Breast epithelium (tissue), 4 donors: Measurements from ENCODE around the gene CPNE5. TPM values are rescaled to one million over a fixed set of nuclear protein-coding genes. Genes with fewer than 3 reads are reported as not detected.

Experiments used
- DNase-seq, 2 donors: peaks; one replicate each; pipeline ENCODE4 v3.0.0-alpha.2; 2019; ENCODE audit warnings: low spot score in 2 of 2
- H3K27ac ChIP-seq, 2 donors: fragments of 200-600 bp; sonication (generic) in 1 of 2; one replicate each; pipeline ENCODE4 v1.5.1; 2016 to 2019; ENCODE audit warnings: mild to moderate bottlenecking in 1 of 2
- H3K27me3 ChIP-seq, 2 donors: fragments of 200-600 bp; sonication (generic) in 1 of 2; one replicate each; pipeline versions ENCODE4 v1.5.1 to v1.6.0; 2017 to 2019; ENCODE audit warnings: control low read depth in 1 of 2, mild to moderate bottlenecking in 1 of 2
- H3K36me3 ChIP-seq: fragments of 200-600 bp; one replicate; pipeline ENCODE4 v1.5.1; 2019
- H3K4me1 ChIP-seq, 2 donors: fragments of 200-600 bp; sonication (generic); one replicate each; pipeline ENCODE4 v1.5.1; 2016 to 2019; ENCODE audit warnings: control low read depth in 1 of 2
- H3K4me3 ChIP-seq, 3 donors: fragments of 200-600 bp; sonication (generic); 1 replicate in 2 of 3; 2 replicates in 1 of 3; pipeline ENCODE4 v1.5.1; 2016 to 2019; ENCODE audit warnings: mild to moderate bottlenecking in 3 of 3, moderate library complexity in 2 of 3
- H3K9me3 ChIP-seq, 2 donors: fragments of 200-600 bp; sonication (generic) in 1 of 2; one replicate each; pipeline ENCODE4 v1.5.1; 2016 to 2019; ENCODE audit warnings: control low read depth in 1 of 2
- POLR2A ChIP-seq: fragments of 450-650 bp; IDR thresholded peaks from one replicate; pipeline ENCODE4 v1.6.1; 2016; ENCODE audit warnings: antibody characterized with exemption, mild to moderate bottlenecking, moderate library complexity
- POLR2AphosphoS5 ChIP-seq, 3 donors: sonication (generic); formaldehyde crosslinking; IDR thresholded peaks; one replicate each; pipeline ENCODE4 v1.6.1; 2017; ENCODE audit warnings: antibody characterized with exemption in 3 of 3
- intact Hi-C: fragments of 100-400 bp; cut with DNase I; formaldehyde crosslinking; loops from one replicate; pipeline ENCODE4 v1.15.1; 2023; ENCODE audit warnings: low total_unique reads
- total RNA-seq, 3 donors: library from RNA; depleted of rRNA; stranded (reverse); fragments of >200 nt; gene quantifications; one replicate each; pipeline ENCODE4 v1.1.0, GENCODE V29; 2016
- TF ChIP-seq, protein P1 (sequence below), 3 donors: fragments of 450-650 bp; IDR thresholded peaks; one replicate each; pipeline ENCODE4 v1.5.1; 2016 to 2017; ENCODE audit warnings: antibody characterized with exemption in 3 of 3, mild to moderate bottlenecking in 3 of 3, moderate library complexity in 3 of 3

The CPNE5 gene
- total RNA-seq, 3 donors from 2014 or later = 0.96 to 5.2 (median 3.7) TPM

DNA sequence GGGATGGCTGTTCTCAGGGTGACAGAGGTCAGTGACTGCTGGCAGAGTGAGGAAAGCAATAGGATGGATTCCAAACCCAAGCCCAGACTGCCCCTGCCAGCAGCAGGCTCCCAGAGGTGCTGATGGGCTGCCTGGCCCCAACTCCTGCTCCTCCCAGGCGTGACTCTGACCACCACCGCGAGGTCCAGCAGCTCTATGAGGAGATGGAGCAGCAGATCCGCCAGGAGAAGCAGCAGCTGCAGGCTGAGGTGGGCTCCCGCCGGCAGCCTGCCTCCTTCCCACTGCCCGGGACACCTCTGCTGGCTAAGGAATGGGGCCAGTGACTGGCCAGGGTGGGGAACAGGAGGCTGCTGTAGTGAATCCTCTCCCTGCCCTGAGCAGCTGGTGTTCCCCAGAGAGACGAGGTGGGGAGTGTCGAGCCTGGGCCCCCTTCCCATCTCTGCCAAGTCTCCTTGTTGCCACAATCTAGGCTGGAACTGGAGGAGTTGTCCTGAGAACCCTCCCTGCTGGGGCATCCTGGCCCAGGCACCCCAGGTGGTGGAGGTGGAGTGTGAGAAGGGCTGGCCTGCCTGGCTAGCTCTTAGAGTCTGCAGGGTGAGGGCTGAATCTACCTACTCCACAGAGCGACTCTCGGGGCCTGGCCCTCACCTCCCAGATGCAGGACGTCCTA lies 121.2 kb downstream of the CPNE5 start:
- TF ChIP-seq POLR2A = no peak
- TF ChIP-seq POLR2AphosphoS5 (IDR thresholded peaks at IDR 0.05) = no peak
- TF ChIP-seq, protein P1, sequence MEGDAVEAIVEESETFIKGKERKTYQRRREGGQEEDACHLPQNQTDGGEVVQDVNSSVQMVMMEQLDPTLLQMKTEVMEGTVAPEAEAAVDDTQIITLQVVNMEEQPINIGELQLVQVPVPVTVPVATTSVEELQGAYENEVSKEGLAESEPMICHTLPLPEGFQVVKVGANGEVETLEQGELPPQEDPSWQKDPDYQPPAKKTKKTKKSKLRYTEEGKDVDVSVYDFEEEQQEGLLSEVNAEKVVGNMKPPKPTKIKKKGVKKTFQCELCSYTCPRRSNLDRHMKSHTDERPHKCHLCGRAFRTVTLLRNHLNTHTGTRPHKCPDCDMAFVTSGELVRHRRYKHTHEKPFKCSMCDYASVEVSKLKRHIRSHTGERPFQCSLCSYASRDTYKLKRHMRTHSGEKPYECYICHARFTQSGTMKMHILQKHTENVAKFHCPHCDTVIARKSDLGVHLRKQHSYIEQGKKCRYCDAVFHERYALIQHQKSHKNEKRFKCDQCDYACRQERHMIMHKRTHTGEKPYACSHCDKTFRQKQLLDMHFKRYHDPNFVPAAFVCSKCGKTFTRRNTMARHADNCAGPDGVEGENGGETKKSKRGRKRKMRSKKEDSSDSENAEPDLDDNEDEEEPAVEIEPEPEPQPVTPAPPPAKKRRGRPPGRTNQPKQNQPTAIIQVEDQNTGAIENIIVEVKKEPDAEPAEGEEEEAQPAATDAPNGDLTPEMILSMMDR (IDR thresholded peaks at IDR 0.05) = no peak
- H3K36me3 ChIP-seq = no peaks in the 10 kb centered on the region
- no peaks in the 10 kb centered on the region for H3K4me1 ChIP-seq
- no peaks in the 10 kb centered on the region for H3K27me3 ChIP-seq
- no peak overlapping the region for H3K4me3 ChIP-seq
- peak in 1 of 2 donors; percentile 42 for DNase-seq
- no peaks in the 10 kb centered on the region for H3K9me3 ChIP-seq
- no peak overlapping the region for H3K27ac ChIP-seq
- intact Hi-C loops = no loop called here

DNA sequence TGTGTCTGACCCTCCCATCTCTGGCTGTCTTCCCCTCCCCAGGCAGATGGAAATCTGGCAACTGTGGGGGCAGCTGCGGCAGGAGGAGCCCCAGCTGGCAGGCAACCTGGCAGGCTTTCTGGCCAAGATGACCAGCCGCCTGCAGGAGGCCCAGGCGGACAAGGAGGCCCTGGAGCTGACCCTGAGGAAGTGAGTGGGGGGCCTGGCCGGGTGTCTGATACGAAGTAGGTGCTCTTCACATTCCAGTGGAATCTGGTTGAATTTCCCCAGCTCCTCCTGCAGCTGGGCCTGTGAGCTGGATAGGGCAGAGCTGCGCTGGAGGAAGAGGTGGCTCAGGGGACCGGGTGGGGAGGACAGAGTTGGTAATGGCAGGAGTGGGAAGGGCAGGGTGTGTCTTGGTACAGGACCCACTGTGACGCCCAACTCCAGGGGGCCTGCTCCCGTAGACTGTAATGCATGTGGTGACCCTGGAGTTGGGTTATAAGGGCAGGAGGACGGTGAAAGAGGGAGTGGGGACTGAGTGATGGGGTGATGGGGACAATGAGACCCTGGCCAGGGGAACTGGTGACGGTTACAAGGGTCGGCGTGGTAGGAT lies 121.9 kb downstream of the CPNE5 start:
- intact Hi-C loops = no loop called here
- Histone ChIP-seq H3K4me3 (no peak overlapping the region), H3K4me1 (no peaks in the 10 kb centered on the region), H3K9me3 (no peaks in the 10 kb centered on the region), H3K27me3 (no peaks in the 10 kb centered on the region), H3K36me3 (no peaks in the 10 kb centered on the region), H3K27ac (no peak overlapping the region)
- no peak for DNase-seq
- TF ChIP-seq POLR2AphosphoS5 (IDR thresholded peaks at IDR 0.05) (no peak), POLR2A (no peak)
- TF ChIP-seq, protein P1 (IDR thresholded peaks at IDR 0.05) = no peak

DNA sequence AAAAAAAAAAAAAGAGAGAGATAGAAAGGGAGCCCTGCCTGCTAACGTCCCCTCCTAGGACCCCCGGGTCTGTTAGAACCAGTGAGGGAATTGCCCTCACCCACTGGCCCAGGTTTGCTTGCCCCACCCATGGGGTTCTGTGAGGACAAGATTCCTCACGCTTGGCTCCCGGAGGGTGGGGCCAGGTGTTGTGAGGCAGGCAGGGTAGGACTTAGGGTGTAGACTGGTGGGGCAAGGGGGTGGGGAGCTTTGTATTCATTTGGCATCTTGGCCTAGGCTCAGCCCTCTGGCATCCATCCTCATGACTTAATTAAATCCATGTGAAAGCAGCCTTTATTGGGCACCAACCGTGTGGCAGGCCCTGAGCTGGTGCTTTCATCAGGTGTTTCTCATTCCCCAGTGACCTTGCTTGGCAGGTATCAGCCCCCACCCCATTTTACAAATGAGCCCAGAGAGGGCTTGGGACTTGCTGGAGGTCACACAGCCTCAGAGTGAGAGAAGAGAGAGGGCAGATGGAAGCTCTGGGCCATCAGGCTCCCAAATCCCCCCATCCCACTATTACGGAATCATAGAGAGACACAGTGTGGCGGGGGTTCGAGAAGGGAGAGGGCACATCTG lies 122.7 kb downstream of the CPNE5 start:
- no peak overlapping the region for H3K27ac ChIP-seq
- H3K27me3 ChIP-seq = no peaks in the 10 kb centered on the region
- intact Hi-C loops = no loop called here
- H3K36me3 ChIP-seq = no peaks in the 10 kb centered on the region
- H3K4me1 ChIP-seq = no peaks in the 10 kb centered on the region
- no peaks in the 10 kb centered on the region for H3K9me3 ChIP-seq
- TF ChIP-seq POLR2A = no peak
- TF ChIP-seq POLR2AphosphoS5 (IDR thresholded peaks at IDR 0.05) = no peak
- TF ChIP-seq, protein P1 (IDR thresholded peaks at IDR 0.05) = no peak
- H3K4me3 ChIP-seq = no peak overlapping the region
- peak in 1 of 2 donors; percentile 14 for DNase-seq

DNA sequence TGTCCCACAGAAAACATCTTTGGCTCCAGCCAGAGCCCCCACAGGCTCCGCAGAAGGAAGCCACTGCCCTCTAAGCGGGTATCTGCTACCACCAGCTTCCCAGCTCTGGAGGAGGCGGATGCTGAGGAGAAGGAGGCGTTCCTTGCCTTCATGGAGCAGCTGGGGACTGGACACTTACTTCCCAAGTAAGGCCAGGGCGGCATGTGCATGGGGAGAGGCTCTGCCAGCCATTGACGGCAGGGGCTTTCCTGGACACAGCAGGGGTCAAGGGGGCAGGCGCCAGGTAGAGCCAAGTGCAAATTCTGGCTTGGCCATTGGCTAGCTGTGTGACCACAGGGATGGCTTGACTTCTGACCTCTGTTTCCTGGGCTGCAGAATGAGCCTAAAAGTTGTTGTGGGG lies 123.8 kb downstream of the CPNE5 start:
- no peaks in the 10 kb centered on the region for H3K4me1 ChIP-seq
- H3K9me3 ChIP-seq = no peaks in the 10 kb centered on the region
- H3K36me3 ChIP-seq = no peaks in the 10 kb centered on the region
- DNase-seq = peak in 1 of 2 donors; percentile 45
- H3K27me3 ChIP-seq = no peaks in the 10 kb centered on the region
- H3K4me3 ChIP-seq = no peak overlapping the region
- TF ChIP-seq, protein P1 (IDR thresholded peaks at IDR 0.05) = no peak
- no peak for TF ChIP-seq POLR2AphosphoS5 (IDR thresholded peaks at IDR 0.05)
- intact Hi-C loops = no loop called here
- H3K27ac ChIP-seq = no peak overlapping the region

DNA sequence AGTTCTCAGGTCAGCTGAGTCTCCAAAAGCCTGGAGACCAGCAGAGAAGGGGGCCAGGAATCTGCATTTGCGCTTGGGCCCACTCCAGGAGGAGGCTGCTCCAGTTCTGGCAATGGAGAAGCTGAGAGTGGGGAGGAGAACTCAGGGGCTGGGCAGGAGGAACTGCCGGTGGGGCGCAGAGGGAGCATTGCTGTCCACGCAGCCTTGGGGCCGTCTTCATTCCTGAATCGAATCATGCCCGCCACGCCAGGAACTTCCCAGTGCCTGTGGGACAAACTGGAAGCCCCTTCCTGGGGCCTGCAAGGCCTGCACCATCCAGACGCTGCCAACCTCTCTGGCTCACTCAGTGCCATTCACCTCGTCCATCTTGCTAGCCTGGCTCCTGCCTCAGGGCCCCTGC lies 124.7 kb downstream of the CPNE5 start:
- no peaks in the 10 kb centered on the region for H3K27me3 ChIP-seq
- no peaks in the 10 kb centered on the region for H3K9me3 ChIP-seq
- peak in 1 of 2 donors; percentile 33 for DNase-seq
- H3K4me3 ChIP-seq = no peak overlapping the region
- H3K36me3 ChIP-seq = no peaks in the 10 kb centered on the region
- H3K4me1 ChIP-seq = no peaks in the 10 kb centered on the region
- intact Hi-C loops = no loop called here
- TF ChIP-seq, protein P1 (IDR thresholded peaks at IDR 0.05) = no peak
- no peak for TF ChIP-seq POLR2AphosphoS5 (IDR thresholded peaks at IDR 0.05)
- no peak for TF ChIP-seq POLR2A
- no peak overlapping the region for H3K27ac ChIP-seq
